Measurements from ENCODE around the gene RABEP2.
"Not testable (repeated sequence)": the region's sequence is repeated elsewhere in the genome, so short reads cannot be mapped to it uniquely, and the experiment has no call there.

Gene RABEP2, protein sequence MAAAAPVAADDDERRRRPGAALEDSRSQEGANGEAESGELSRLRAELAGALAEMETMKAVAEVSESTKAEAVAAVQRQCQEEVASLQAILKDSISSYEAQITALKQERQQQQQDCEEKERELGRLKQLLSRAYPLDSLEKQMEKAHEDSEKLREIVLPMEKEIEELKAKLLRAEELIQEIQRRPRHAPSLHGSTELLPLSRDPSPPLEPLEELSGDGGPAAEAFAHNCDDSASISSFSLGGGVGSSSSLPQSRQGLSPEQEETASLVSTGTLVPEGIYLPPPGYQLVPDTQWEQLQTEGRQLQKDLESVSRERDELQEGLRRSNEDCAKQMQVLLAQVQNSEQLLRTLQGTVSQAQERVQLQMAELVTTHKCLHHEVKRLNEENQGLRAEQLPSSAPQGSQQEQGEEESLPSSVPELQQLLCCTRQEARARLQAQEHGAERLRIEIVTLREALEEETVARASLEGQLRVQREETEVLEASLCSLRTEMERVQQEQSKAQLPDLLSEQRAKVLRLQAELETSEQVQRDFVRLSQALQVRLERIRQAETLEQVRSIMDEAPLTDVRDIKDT

GRCh38 chr16:28924762-28925385 is at the start of gene RABEP2:
Gene RABEP2 (minus strand): TSS chr16:28925238. CDS start chr16:28925163, 75 bp downstream.
- peak; percentile 84 for FAIRE-seq
- peak; percentile 87 for DNase-seq (ENCODE audit: insufficient read length, low spot score)

GRCh38 chr16:28974437-28975157 is 49.6 kb upstream of the RABEP2 start, which contains the start of gene SPNS1:
Gene SPNS1 (plus strand): TSS chr16:28974778. CDS start chr16:28975152, 374 bp downstream.
- FAIRE-seq (peak; percentile 87), DNase-seq (ENCODE audit: insufficient read length, low spot score) (peak; percentile 98)

- DNase-seq (ENCODE audit: insufficient read length, low spot score) = no peak
Measured at GRCh38 chr16:28974007-28974436, 49.0 kb upstream of the RABEP2 start.

DNA sequence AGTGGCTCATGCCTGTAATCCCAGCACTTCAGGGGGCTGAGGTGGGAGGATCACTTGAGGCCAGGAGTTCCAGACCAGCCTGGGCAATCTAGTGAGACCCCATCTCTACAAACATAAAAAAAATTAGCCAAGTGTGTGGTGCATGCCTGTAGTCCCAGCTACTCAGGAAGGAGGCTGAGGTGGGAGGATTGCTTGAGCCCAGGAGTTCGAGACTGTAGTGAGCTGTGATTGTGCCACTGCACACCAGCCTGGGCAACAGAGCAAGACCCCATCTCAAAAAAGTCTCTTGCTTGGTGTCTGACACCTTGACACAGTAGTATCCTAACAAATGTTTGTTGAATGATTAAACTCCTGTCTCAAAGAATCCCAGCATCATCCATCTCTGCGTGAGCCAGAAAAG is 44.7 kb upstream of the RABEP2 start:
- FAIRE-seq = not testable (repeated sequence)

More at GRCh38 chr16:28974007-28974436, 49.0 kb upstream of the RABEP2 start:
- peak; percentile 26 for FAIRE-seq

DNA sequence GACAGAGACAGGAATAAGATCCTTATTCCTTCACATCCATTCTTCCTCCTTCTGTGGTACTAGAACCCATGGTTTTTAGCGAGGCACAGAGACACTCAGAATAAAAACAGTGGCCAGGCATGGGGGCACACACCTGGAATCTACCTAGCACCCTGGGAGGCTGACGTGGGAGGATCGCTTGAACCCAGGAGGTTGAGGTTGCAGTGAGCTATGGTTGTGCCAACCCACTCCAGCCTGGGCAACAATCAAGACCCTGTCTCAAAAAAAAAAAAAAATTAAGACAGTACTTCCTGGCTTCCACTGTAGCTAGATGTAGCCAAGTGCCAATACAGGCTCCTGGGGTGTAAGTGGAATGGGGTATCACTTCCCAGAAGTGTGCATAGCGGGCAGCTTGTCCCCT is 42.1 kb upstream of the RABEP2 start:
- FAIRE-seq (no peak), DNase-seq (ENCODE audit: insufficient read length, low spot score) (no peak)

More for the DNA sequence above, 44.7 kb upstream of the RABEP2 start:
- not testable (repeated sequence) for DNase-seq (ENCODE audit: insufficient read length, low spot score)

DNA sequence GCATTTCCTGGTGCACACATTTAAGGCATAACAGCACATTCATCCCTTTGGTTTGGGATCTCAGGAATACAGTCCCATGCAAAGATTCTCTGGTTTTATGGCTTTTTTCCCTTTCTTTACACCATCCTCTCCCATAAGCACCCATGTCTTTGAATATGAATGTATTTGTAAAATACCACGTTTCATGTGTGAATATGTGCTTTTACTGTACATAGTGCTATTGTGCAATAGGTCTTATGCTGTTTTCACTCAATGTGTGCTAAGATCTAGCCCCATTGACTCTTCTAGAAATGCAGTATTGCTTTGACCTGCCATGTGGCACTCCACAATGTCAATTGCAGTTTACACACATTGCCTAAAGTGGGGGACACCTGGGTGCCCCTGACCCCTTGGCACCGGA is 39.5 kb upstream of the RABEP2 start:
- no peak for FAIRE-seq
- DNase-seq (ENCODE audit: insufficient read length, low spot score) = no peak

- no peak for DNase-seq (ENCODE audit: insufficient read length, low spot score)
- FAIRE-seq = no peak
Measured at GRCh38 chr16:28964072-28964471, 39.0 kb upstream of the RABEP2 start.

GRCh38 chr16:28958836-28959235 is 33.8 kb upstream of the RABEP2 start:
- DNase-seq (ENCODE audit: insufficient read length, low spot score) = no peak
- FAIRE-seq = no peak

DNA sequence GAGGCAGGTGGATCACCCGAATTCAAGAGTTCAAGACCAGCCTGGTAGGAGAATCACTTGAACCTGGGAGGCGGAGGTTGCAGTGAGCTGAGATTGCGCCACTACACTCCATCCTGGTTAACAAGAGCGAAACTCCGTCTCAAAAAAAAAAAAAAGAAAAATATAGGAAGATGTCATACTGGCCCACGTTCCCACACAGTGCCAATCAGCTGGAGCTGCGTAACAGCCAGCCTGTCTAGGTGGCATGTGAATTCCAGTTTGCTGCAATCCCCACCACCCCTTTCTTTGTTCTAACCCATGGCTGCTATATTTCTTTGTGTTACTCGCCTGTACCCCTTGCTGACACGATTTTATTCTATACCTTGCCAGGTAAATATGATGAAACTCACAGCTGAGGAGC is 33.2 kb upstream of the RABEP2 start:
- FAIRE-seq (no peak), DNase-seq (ENCODE audit: insufficient read length, low spot score) (no peak)

GRCh38 chr16:28951410-28951943 is 26.4 kb upstream of the RABEP2 start:
- no peak for DNase-seq (ENCODE audit: insufficient read length, low spot score)
- FAIRE-seq = peak; percentile 66

DNA sequence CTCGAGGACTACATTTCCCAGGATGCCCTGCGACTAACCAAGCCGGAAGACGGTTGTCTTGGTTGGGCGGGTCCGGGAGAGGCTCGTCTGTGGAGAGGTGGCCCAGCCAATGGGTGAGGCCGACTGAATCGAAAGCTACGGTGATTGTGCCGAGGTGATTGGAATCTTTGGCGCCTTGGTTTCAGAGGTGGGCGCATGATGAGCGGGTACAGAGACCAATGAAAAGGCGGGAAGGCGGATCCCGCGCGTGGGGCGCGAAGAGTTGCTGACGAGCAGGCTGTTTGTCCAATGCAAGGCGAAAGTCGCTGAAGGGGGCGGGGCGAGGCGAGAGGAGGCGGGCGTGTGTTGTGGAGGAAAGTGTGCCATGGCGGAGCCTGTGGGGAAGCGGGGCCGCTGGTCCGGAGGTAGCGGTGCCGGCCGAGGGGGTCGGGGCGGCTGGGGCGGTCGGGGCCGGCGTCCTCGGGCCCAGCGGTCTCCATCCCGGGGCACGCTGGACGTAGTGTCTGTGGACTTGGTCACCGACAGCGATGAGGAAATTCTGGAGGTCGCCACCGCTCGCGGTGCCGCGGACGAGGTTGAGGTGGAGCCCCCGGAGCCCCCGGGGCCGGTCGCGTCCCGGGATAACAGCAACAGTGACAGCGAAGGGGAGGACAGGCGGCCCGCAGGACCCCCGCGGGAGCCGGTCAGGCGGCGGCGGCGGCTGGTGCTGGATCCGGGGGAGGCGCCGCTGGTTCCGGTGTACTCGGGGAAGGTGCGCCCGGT is 25.8 kb upstream of the RABEP2 start, which contains the start of gene NFATC2IP:
Gene NFATC2IP (plus strand): TSS at position 290 of the 762 bp plus-strand sequence. CDS start 75 bp downstream, at position 365.
- FAIRE-seq (peak; percentile 99), DNase-seq (ENCODE audit: insufficient read length, low spot score) (peak; percentile 94)

- DNase-seq (ENCODE audit: insufficient read length, low spot score) (no peak), FAIRE-seq (no peak)
Measured at GRCh38 chr16:28946681-28947080, 21.6 kb upstream of the RABEP2 start.

GRCh38 chr16:28943281-28943680 is 18.2 kb upstream of the RABEP2 start:
- no peak for DNase-seq (ENCODE audit: insufficient read length, low spot score)
- FAIRE-seq = no peak

DNA sequence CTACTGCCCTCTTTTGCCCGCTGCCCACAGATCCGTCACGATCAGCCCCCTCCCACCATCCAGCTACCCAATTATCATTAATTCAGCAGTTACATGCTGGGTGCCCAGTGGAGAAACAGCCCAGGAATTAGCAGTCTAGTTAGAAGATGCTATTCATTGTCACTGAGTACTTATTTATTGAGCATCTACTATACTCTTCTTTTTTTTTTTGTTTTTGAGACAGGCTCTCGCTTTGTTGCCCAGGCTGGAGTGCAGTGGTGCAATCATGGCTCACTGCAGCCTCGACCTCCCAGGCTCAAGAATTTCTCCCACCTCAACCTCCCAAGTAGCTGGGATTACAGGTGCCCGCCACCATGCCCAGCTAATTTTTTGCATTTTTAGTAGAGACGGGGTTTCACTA is 14.8 kb upstream of the RABEP2 start:
- DNase-seq (ENCODE audit: insufficient read length, low spot score); FAIRE-seq: not testable (repeated sequence)

DNA sequence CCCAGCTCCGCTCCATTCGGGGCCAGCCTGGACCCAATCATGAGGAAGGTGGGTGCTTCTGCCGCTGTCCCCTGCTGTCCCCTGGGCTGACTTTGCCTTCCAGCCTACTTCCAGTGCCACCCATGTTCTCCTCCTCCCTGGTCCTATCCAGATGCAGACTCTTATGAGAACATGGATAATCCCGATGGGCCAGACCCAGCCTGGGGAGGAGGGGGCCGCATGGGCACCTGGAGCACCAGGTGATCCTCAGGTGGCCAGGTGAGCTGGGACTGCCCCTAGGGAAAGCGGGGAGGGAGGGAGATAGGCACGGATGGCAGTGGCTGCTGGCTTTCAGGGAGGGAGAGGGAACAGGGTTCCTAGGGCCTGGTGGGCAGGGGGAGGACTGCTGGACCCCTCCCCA is 13.7 kb upstream of the RABEP2 start:
- DNase-seq (ENCODE audit: insufficient read length, low spot score) (no peak), FAIRE-seq (no peak)

DNA sequence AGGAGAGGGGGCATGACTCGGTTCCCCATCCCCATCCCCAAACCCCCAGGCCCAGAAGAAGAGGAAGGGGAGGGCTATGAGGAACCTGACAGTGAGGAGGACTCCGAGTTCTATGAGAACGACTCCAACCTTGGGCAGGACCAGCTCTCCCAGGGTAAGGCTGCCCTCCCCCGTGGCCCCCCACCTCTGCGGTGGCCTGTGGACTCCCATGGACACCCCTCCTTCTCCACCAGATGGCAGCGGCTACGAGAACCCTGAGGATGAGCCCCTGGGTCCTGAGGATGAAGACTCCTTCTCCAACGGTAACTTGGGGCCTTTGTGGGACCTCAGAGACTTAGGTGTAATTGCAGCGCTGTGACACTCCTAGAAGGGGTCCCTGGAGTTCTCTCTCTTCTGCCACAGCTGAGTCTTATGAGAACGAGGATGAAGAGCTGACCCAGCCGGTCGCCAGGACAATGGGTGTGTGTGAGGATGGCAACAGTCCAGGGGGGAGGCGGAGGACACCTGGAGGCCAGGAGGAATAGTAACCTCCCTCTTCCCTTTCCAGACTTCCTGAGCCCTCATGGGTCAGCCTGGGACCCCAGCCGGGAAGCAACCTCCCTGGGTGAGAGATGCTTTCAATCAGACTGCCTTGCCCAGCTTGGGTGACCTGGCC is 12.3 kb upstream of the RABEP2 start:
- DNase-seq (ENCODE audit: insufficient read length, low spot score) = no peak
- FAIRE-seq = no peak

DNA sequence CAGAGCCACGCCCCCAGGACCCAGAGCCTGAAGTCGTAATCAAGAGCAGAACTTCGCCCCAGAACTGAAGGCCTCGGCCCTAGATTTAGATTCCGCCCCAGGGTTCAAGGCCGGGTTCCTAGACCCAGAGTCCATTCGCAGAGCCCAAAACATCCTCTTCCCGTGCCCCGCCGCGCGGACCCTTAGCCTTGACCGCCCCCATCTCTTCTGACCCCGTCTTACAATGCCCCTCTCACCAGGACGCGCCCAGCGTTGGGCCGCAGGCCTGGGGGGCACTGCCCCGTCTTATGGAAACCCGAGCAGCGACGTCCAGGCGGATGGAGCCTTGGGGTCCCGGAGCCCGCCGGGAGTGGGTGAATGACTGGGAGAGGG is 11.7 kb upstream of the RABEP2 start:
- DNase-seq (ENCODE audit: insufficient read length, low spot score) (no peak), FAIRE-seq (peak; percentile 18)

DNA sequence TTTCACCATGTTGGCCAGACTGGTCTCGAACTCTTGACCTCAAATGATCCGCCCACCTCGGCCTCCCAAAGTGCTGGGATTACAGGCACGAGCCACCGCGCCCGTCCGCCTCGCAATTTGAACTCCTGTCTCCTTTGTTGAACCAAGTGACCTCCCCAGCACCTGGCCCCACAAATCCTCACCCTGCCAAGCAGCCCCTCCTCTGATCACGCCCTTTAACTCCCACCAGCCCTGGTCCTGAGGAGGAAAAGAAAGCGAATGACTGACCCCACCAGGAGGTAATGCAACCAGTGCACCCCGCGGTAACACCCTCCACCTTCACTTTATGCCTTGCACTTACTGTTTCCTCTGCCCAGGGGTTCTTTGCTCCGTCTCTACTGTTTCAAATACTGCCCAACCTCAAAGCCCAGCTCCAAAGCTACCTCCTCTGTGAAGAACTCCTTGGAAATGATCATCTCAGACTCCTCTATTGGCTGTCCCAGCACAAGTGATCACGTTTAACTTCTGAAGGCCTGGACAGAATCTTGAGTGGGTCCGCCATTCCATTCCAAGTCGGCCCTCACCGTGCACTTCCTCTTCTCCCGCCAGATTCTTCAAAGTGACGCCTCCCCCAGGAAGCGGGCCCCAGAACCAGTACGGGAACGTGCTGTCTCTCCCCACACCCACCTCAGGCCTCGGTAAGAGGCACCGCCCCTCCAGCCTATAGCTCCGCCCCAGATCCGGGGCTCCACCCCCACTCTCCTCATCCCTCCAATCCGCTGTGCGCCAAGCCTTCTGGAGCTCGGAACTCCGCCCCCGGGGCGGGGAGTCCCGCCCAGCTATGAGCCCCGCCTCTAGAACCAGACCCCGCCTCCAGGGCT is 11.1 kb upstream of the RABEP2 start:
- FAIRE-seq = peak; percentile 75
- DNase-seq (ENCODE audit: insufficient read length, low spot score) = peak; percentile 72
